Measurements from ENCODE around the gene RABGAP1L. TPM values are rescaled to one million over a fixed set of nuclear protein-coding genes. Genes with fewer than 3 reads are reported as not detected.

The RABGAP1L gene
- total and polyA plus RNA-seq, 2 of the 8 experiments (the other 6 are each of a cell fraction or from before 2014, with no cell fraction given) = 33.3 to 156 TPM

DNA sequence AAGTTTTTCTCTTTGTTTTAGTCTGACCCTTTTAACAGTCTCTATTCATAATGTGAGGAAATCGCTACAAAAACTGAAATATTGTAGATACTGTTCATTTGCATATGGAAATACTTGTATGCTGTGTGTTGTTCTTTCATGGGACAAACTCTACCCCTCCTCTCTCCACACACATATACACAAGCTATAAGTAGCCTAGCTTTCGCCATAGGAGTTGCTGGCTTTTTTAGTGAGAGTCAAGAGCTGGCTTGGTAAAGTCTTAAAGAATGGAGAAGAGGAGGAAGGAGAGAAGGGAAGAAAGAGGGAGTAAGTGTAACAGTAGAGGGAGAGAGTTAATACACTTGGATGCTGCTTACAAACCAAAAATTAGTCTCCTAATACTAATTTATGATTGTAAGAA lies 115.6 kb downstream of the RABGAP1L start:
- H2BK20ac ChIP-seq (ENCODE audit: low read length) = no peak overlapping the region
- H3K56ac ChIP-seq (replicated peaks; ENCODE audit: insufficient read length, low read depth, low read length) = no peak overlapping the region
- no peaks in the 10 kb centered on the region for H3K9me3 ChIP-seq (ENCODE audit: insufficient read depth in 2 of 2, low read depth in 1 of 2, low read length in 1 of 2)
- no peak overlapping the region for H2BK5ac ChIP-seq (ENCODE audit: low read depth, low read length)
- no peaks in the 10 kb centered on the region for H4K20me1 ChIP-seq (replicated peaks in 1 of 2; ENCODE audit: control insufficient read depth in 1 of 2, insufficient read depth in 2 of 2, low read length in 2 of 2)
- POLR2A ChIA-PET (ENCODE audit: partially characterized antibody) = no interaction called here
- 89% methylated on average over 2 of the region's 2 CpGs; no CpG with 5 or more reads in 1 of the 2 experiments for WGBS, 2 experiments (ENCODE audit: extremely low coverage in 1 of 2, insufficient coverage in 1 of 2, insufficient read length in 1 of 2, insufficient replicate concordance in 2 of 2, low coverage in 1 of 2, low lambda C conversion rate in 2 of 2, missing lambda C conversion rate in 1 of 2)
- no peak overlapping the region for H3K23ac ChIP-seq (ENCODE audit: insufficient read length)
- no peaks in the 10 kb centered on the region for H3K23me2 ChIP-seq (ENCODE audit: low read depth, low read length)
- CTCF ChIA-PET (ENCODE audit: partially characterized antibody) = interaction anchor here (0.6 to 1.8 kb wide), 3 partner anchors 13 to 417 kb away, joined by 3 to 5 read pairs (median 3); no protein-coding TSS in a partner anchor
- DNase-seq (ENCODE audit: low read depth in 1 of 2, low spot score in 2 of 2) (no peak), FAIRE-seq (no peak)
- H4K5ac ChIP-seq (ENCODE audit: insufficient read length, low read depth, low read length) = no peak overlapping the region
- no peak overlapping the region for H2BK15ac ChIP-seq (ENCODE audit: low read length)
- H3K27ac ChIP-seq (ENCODE audit: low read depth, low read length) = no peak overlapping the region
- no peak overlapping the region for H2AFZ ChIP-seq (ENCODE audit: low read length)
- no peaks in the 10 kb centered on the region for H3K36me3 ChIP-seq (ENCODE audit: control insufficient read depth in 2 of 4, insufficient read depth in 4 of 4, low read length in 3 of 4)
- H3K4me1 ChIP-seq (replicated peaks in 1 of 4; ENCODE audit: control insufficient read depth in 3 of 4, insufficient read depth in 4 of 4, low read length in 3 of 4) = no peaks in the 10 kb centered on the region
- no peak overlapping the region for H2BK120ac ChIP-seq (replicated peaks; ENCODE audit: low read depth, low read length)
- H3K14ac ChIP-seq (ENCODE audit: insufficient read length) = no peak overlapping the region
- H3K27me3 ChIP-seq (replicated peaks in 1 of 4; ENCODE audit: control insufficient read depth in 3 of 4, extremely low read depth in 1 of 4, insufficient read depth in 3 of 4, low read length in 3 of 4) = no peaks in the 10 kb centered on the region
- H3K4ac ChIP-seq (replicated peaks; ENCODE audit: insufficient read length, low read depth, low read length) = no peak overlapping the region
- H3K79me1 ChIP-seq (ENCODE audit: low read depth, low read length) = no peaks in the 10 kb centered on the region
- H2BK12ac ChIP-seq (ENCODE audit: low read depth, low read length) = no peak overlapping the region
- H2AK5ac ChIP-seq (ENCODE audit: low read depth, low read length) = no peak overlapping the region
- no peak overlapping the region for H3K18ac ChIP-seq (ENCODE audit: extremely low read depth, low read length)
- no peak overlapping the region for H3K4me3 ChIP-seq (ENCODE audit: extremely low read depth in 1 of 4, insufficient read depth in 2 of 4, low read depth in 3 of 4, low read length in 4 of 4)
- H3K79me2 ChIP-seq (ENCODE audit: control insufficient read depth in 1 of 2, insufficient read depth in 2 of 2, low read length in 2 of 2) = no peaks in the 10 kb centered on the region
- H4K8ac ChIP-seq (ENCODE audit: extremely low read depth, insufficient read depth, low read length) = no peak overlapping the region
- no peak overlapping the region for H4K91ac ChIP-seq (replicated peaks; ENCODE audit: insufficient read length, low read length)
- H3K9ac ChIP-seq (replicated peaks in 1 of 4; ENCODE audit: extremely low read depth in 1 of 4, low read depth in 3 of 4, low read length in 3 of 4) = no peak overlapping the region
- no peak overlapping the region for H3K4me2 ChIP-seq (ENCODE audit: insufficient read depth in 1 of 2, low read depth in 2 of 2, low read length in 2 of 2)
- no peak for TF ChIP-seq RFX5 (IDR thresholded peaks at IDR 0.05; ENCODE audit: borderline replicate concordance, low read depth, low read length)
- no peak for TF ChIP-seq JUN (IDR thresholded peaks at IDR 0.05; ENCODE audit: low read depth, low read length)
- TF ChIP-seq NRF1 (IDR thresholded peaks at IDR 0.05; ENCODE audit: low read depth, low read length) = no peak
- TF ChIP-seq TAF7 (optimal IDR thresholded peaks at IDR 0.05; ENCODE audit: borderline replicate concordance, low read depth, low read length) = no peak
- no peak for TF ChIP-seq GABPA (IDR thresholded peaks at IDR 0.05; ENCODE audit: borderline replicate concordance, insufficient read depth, low read length)
- no peak for TF ChIP-seq ASH2L (IDR thresholded peaks at IDR 0.05; ENCODE audit: low read length)
- TF ChIP-seq FOSL1 (IDR thresholded peaks at IDR 0.05; ENCODE audit: insufficient read depth, low read depth, low read length) = no peak
- no peak for TF ChIP-seq CHD1 (IDR thresholded peaks at IDR 0.05; ENCODE audit: low read depth, low read length)
- TF ChIP-seq JUND (IDR thresholded peaks at IDR 0.05; ENCODE audit: low read length) = no peak
- TF ChIP-seq, protein P1, sequence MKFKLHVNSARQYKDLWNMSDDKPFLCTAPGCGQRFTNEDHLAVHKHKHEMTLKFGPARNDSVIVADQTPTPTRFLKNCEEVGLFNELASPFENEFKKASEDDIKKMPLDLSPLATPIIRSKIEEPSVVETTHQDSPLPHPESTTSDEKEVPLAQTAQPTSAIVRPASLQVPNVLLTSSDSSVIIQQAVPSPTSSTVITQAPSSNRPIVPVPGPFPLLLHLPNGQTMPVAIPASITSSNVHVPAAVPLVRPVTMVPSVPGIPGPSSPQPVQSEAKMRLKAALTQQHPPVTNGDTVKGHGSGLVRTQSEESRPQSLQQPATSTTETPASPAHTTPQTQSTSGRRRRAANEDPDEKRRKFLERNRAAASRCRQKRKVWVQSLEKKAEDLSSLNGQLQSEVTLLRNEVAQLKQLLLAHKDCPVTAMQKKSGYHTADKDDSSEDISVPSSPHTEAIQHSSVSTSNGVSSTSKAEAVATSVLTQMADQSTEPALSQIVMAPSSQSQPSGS (IDR thresholded peaks at IDR 0.05; ENCODE audit: low read length) = no peak
- TF ChIP-seq BCL11A (IDR thresholded peaks at IDR 0.05; ENCODE audit: low read depth in 2 of 2, low read length in 2 of 2) = no peak

Data from H1 (cell line).